Esophagus squamous epithelium (tissue), 5 donors: ENCODE data around the gene SAMD9. TPM values are rescaled to one million over a fixed set of nuclear protein-coding genes. Genes with fewer than 3 reads are reported as not detected.
A peak's percentile ranks its signal among the peaks of the same experiment; 100 is the strongest.

Experiments
- DNase-seq: peaks from one replicate; lab custom pipeline; 2025; lab: John Stamatoyannopoulos, UW
- H3K27ac ChIP-seq, 4 donors: fragments of 200-600 bp; sonication (generic); one replicate each; pipeline ENCODE4 v1.5.1; 2016 to 2019; ENCODE audit warnings: mild to moderate bottlenecking in 1 of 4
- H3K27me3 ChIP-seq, 4 donors: fragments of 200-600 bp; sonication (generic); 1 replicate in 3 of 4; 2 replicates in 1 of 4; pipeline versions ENCODE4 v1.5.1 to v1.6.0; 2017 to 2021; ENCODE audit warnings: antibody characterized with exemption in 1 of 4
- H3K36me3 ChIP-seq, 3 donors: fragments of 200-600 bp; sonication (generic); one replicate each; pipeline ENCODE4 v1.5.1; 2016 to 2019
- H3K4me1 ChIP-seq, 3 donors: fragments of 200-600 bp; sonication (generic); one replicate each; pipeline ENCODE4 v1.5.1; 2017 to 2019
- H3K4me3 ChIP-seq, 4 donors: fragments of 200-600 bp; sonication (generic); 1 replicate in 3 of 4; 2 replicates in 1 of 4; pipeline ENCODE4 v1.5.1; 2016 to 2019; ENCODE audit warnings: mild to moderate bottlenecking in 2 of 4, moderate library complexity in 1 of 4
- H3K9me3 ChIP-seq, 3 donors: fragments of 200-600 bp; sonication (generic); one replicate each; pipeline ENCODE4 v1.5.1; 2016 to 2019
- CTCF ChIP-seq, 6 experiments: fragments of 450-650 bp in 4 of 6; fragments of 200-600 bp in 2 of 6; sonication (generic) in 2 of 6; IDR thresholded peaks; one replicate each; pipeline ENCODE4 v1.5.1; 2016 to 2019; ENCODE audit warnings: antibody characterized with exemption in 6 of 6, mild to moderate bottlenecking in 4 of 6, moderate library complexity in 4 of 6
- POLR2A ChIP-seq, 4 donors: fragments of 450-650 bp; IDR thresholded peaks; one replicate each; pipeline ENCODE4 v1.6.1; 2017; ENCODE audit warnings: antibody characterized with exemption in 4 of 4, mild to moderate bottlenecking in 4 of 4, moderate library complexity in 3 of 4
- WGBS, 2 donors: methylation state at CpG; one replicate each; pipeline ENCODE4 v1.1.5; 2018; 5-methylcytosine and 5-hydroxymethylcytosine counted together
- intact Hi-C: fragments of 100-400 bp; cut with DNase I; formaldehyde crosslinking; loops from one replicate; pipeline ENCODE4 v1.15.0; 2022
- total RNA-seq, 4 donors: library from RNA; depleted of rRNA; stranded (reverse); fragments of >200 nt; gene quantifications; one replicate each; pipeline ENCODE4 v1.1.0, GENCODE V29; 2016
- donor health status: DM: yes; HTN: yes; CAD: no.

SAMD9 gene
- total RNA-seq, 4 donors from 2014 or later: 48.6 to 86.3 (median 65.8) TPM

- intact Hi-C loops: no loop called here
- H3K27ac ChIP-seq: no peak overlapping the region
- no peak overlapping the region for H3K4me3 ChIP-seq
- H3K4me1 ChIP-seq: no peaks in the 10 kb centered on the region
- no peaks in the 10 kb centered on the region for H3K9me3 ChIP-seq
- no peaks in the 10 kb centered on the region for H3K27me3 ChIP-seq
- 61 to 65% methylated on average over 3 of the region's 3 CpGs for WGBS, 2 donors
- no peaks in the 10 kb centered on the region for H3K36me3 ChIP-seq
- DNase-seq: no peak
- no peak for TF ChIP-seq CTCF (IDR thresholded peaks at IDR 0.05)
Observed at GRCh38 chr7:93159490-93159889, 41.7 kb upstream of the SAMD9 start.

GRCh38 chr7:93156884-93157283 is 39.1 kb upstream of the SAMD9 start:
- no peak for DNase-seq
- Histone ChIP-seq H3K9me3 (no peaks in the 10 kb centered on the region), H3K4me1 (peaks cover 0 to 15% (median 0%) of the 10 kb centered on the region in 3 donors), H3K4me3 (no peak overlapping the region), H3K27me3 (no peaks in the 10 kb centered on the region), H3K36me3 (no peaks in the 10 kb centered on the region), H3K27ac (no peak overlapping the region)
- TF ChIP-seq POLR2A (IDR thresholded peaks at IDR 0.05) (no peak), CTCF (IDR thresholded peaks at IDR 0.05) (no peak)
- WGBS, 2 donors: 38 to 42% methylated on average over 1 of the region's 1 CpG
- intact Hi-C loops: no loop called here

DNA sequence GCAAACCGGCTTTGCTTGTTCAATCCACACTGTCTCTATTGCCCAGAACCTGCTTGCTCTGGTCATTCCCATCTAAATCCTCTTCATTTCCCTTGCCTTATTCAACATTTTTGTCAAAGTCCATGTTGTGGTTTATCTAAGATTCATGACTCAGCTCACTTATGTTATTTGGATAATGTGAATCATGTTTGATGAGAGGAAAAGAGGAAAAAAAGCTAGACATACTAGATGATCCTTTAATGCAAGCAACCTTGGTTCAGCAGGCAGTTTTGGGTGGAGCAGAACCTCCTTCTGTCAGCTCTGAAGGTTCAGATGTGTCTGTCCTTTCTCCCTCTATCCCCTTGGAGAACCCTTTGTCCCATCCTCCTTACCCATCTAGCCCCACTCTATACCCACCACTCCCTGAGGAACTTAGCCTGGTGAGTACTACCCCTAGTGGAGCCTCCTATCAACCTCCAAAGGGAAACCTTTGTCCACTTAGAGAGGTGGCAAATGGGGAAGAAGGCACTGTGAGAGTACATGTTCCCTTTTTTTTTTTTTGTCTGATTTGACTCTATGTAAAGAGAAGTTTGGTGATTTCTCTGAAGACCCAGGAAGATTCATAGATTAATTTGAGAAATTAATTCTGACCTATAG is 32.5 kb upstream of the SAMD9 start:
- TF ChIP-seq CTCF (IDR thresholded peaks at IDR 0.05) (no peak), POLR2A (IDR thresholded peaks at IDR 0.05) (no peak)
- peak overlapping the region in 1 of 4 donors; percentile 17 for H3K27ac ChIP-seq
- peaks cover 0 to 66% (median 12%) of the 10 kb centered on the region in 3 donors for H3K4me1 ChIP-seq
- WGBS, 2 donors: 92 to 95% methylated on average over 1 of the region's 1 CpG
- no peaks in the 10 kb centered on the region for H3K36me3 ChIP-seq
- H3K4me3 ChIP-seq: no peak overlapping the region
- intact Hi-C loops: no loop called here
- DNase-seq: no peak
- no peaks in the 10 kb centered on the region for H3K27me3 ChIP-seq
- no peaks in the 10 kb centered on the region for H3K9me3 ChIP-seq

GRCh38 chr7:93148727-93149126 is 30.9 kb upstream of the SAMD9 start:
- 80 to 91% methylated on average over 3 of the region's 3 CpGs for WGBS, 2 donors

More at GRCh38 chr7:93148727-93149126, 30.9 kb upstream of the SAMD9 start:
- Histone ChIP-seq H3K27ac (peak overlapping the region in 3 of 4 donors; percentile 27 to 69 (median 66)), H3K27me3 (no peaks in the 10 kb centered on the region), H3K36me3 (peaks cover 0 to 12% (median 0%) of the 10 kb centered on the region in 3 donors), H3K4me1 (peaks cover 0 to 66% (median 12%) of the 10 kb centered on the region in 3 donors), H3K4me3 (peak overlapping the region in 2 of 4 donors; percentile 37 to 68), H3K9me3 (no peaks in the 10 kb centered on the region)
- no peak for TF ChIP-seq POLR2A (IDR thresholded peaks at IDR 0.05)
- no peak for TF ChIP-seq CTCF (IDR thresholded peaks at IDR 0.05)
- no peak for DNase-seq
- intact Hi-C loops: no loop called here
